Testis (tissue), 2 donors: ENCODE data around the gene ALOX15.

Experiments
- CTCF ChIP-seq, 3 experiments: fragments of 450-650 bp in 2 of 3; fragments of 200-600 bp in 1 of 3; sonication (generic) in 1 of 3; IDR thresholded peaks; one replicate each; pipeline ENCODE4 v1.5.1; 2016 to 2019; ENCODE audit warnings: antibody characterized with exemption in 3 of 3, mild to moderate bottlenecking in 2 of 3, moderate library complexity in 1 of 3
- POLR2A ChIP-seq: fragments of 450-650 bp; IDR thresholded peaks from one replicate; pipeline ENCODE4 v1.6.1; 2017; ENCODE audit warnings: antibody characterized with exemption, mild to moderate bottlenecking, moderate library complexity

DNA sequence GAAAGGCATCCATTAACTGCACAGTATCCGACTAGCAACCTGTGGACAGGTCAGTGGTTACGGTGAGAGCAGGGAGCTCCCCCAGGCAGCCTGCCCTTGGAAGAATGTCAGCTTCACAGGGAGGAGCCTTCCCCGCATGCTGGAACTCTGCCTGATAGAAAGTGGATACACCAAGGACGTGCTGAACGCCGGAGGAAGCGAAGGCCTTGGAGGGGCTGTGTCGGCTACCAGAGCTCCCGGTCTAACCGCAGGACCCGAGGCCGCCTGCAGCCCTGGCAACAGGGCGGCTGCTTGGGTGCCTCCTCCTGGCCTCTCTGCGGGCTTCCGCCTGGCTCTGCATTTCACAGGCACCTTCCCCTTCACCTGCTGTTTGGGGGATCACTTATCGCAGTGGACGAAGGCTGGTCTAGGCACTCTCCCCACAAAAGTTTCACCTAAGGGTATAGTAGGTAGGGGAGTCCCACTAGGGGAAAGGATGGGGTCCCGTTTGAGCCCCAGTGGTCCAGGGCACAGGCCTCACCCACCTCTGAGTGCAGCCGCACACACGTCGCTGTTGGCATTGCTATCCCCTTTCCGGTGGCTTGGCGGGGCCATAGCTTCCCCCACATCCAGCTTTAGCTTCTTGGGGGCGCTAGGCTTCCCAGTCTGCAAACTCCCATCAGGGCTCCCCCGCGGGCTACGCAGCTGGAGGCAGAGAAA, 32.7 kb upstream of the ALOX15 start:
- TF ChIP-seq CTCF (IDR thresholded peaks at IDR 0.05) (no peak), POLR2A (no peak)
